ENCODE measurements around the gene SDK1. TPM values are rescaled to one million over a fixed set of nuclear protein-coding genes. Genes with fewer than 3 reads are reported as not detected.

SDK1 gene
- total RNA-seq, 4 donors from 2014 or later, result 3.7 to 80.9 (median 13.1) TPM

GRCh38 chr7:3914051-3914775 is 613.2 kb downstream of the SDK1 start:
- DNase-seq, result no peak
- Histone ChIP-seq H3K9me3 (peaks cover 0 to 4% (median 0%) of the 10 kb centered on the region in 4 donors), H3K36me3 (no peaks in the 10 kb centered on the region), H3K27me3 (no peaks in the 10 kb centered on the region), H3K27ac (no peak overlapping the region), H3K4me1 (no peaks in the 10 kb centered on the region), H3K4me3 (no peak overlapping the region)
- TF ChIP-seq POLR2A (IDR thresholded peaks at IDR 0.05) (no peak), CTCF (IDR thresholded peaks at IDR 0.05) (no peak)

- Histone ChIP-seq H3K9me3 (peaks cover 0 to 4% (median 0%) of the 10 kb centered on the region in 4 donors), H3K4me3 (no peak overlapping the region), H3K4me1 (no peaks in the 10 kb centered on the region), H3K27ac (no peak overlapping the region), H3K27me3 (no peaks in the 10 kb centered on the region), H3K36me3 (no peaks in the 10 kb centered on the region)
- TF ChIP-seq POLR2A (IDR thresholded peaks at IDR 0.05) (no peak), CTCF (IDR thresholded peaks at IDR 0.05) (no peak)
- no peak for DNase-seq
Measured at GRCh38 chr7:3915337-3915878, 614.4 kb downstream of the SDK1 start.

GRCh38 chr7:3916146-3916545 is 615.1 kb downstream of the SDK1 start:
- no peaks in the 10 kb centered on the region for H3K4me1 ChIP-seq

GRCh38 chr7:3917436-3917835 is 616.4 kb downstream of the SDK1 start:
- Histone ChIP-seq H3K4me3 (no peak overlapping the region), H3K27me3 (no peaks in the 10 kb centered on the region), H3K9me3 (no peaks in the 10 kb centered on the region), H3K4me1 (no peaks in the 10 kb centered on the region), H3K36me3 (no peaks in the 10 kb centered on the region), H3K27ac (no peak overlapping the region)
- TF ChIP-seq POLR2A (IDR thresholded peaks at IDR 0.05) (no peak), CTCF (IDR thresholded peaks at IDR 0.05) (no peak)
- no peak for DNase-seq

More at GRCh38 chr7:3916146-3916545, 615.1 kb downstream of the SDK1 start:
- Histone ChIP-seq H3K36me3 (no peaks in the 10 kb centered on the region), H3K4me3 (no peak overlapping the region), H3K9me3 (peaks cover 0 to 3% (median 0%) of the 10 kb centered on the region in 4 donors), H3K27ac (no peak overlapping the region), H3K27me3 (no peaks in the 10 kb centered on the region)
- no peak for DNase-seq
- no peak for TF ChIP-seq POLR2A (IDR thresholded peaks at IDR 0.05)
- TF ChIP-seq CTCF (IDR thresholded peaks at IDR 0.05), result no peak

GRCh38 chr7:3918576-3918975 is 617.5 kb downstream of the SDK1 start:
- DNase-seq, result no peak
- Histone ChIP-seq H3K4me1 (no peaks in the 10 kb centered on the region), H3K9me3 (no peaks in the 10 kb centered on the region), H3K4me3 (no peak overlapping the region), H3K27ac (no peak overlapping the region), H3K36me3 (no peaks in the 10 kb centered on the region), H3K27me3 (no peaks in the 10 kb centered on the region)
- TF ChIP-seq CTCF (IDR thresholded peaks at IDR 0.05) (no peak), POLR2A (IDR thresholded peaks at IDR 0.05) (no peak)
